ENCODE data around the gene CNOT4.

The CNOT4 gene

GRCh38 chr7:135317676-135318325, 192.1 kb downstream of the CNOT4 start:
- DNase-seq: no peak

- DNase-seq: no peak
Observed at GRCh38 chr7:135316648-135317313, 193.1 kb downstream of the CNOT4 start.

GRCh38 chr7:135313971-135314370, 195.9 kb downstream of the CNOT4 start:
- no peak for DNase-seq

All from CD4-positive, alpha-beta T cell treated with Interleukin-1 beta for 1 hour (primary cell).